ENCODE data around the gene ASTN2. TPM values are rescaled to one million over a fixed set of nuclear protein-coding genes. Genes with fewer than 3 reads are reported as not detected.

Gene ASTN2
- total and polyA plus RNA-seq, 2 donors (not counting 3 experiments of a cell fraction or from before 2014, with no cell fraction given): 1.0 to 1.9 TPM

GRCh38 chr9:117232281-117232680, 182.6 kb downstream of the ASTN2 start:
- TF ChIP-seq MYC (IDR thresholded peaks at IDR 0.05; ENCODE audit: low read depth, low read length) (no peak), GATA2 (IDR thresholded peaks at IDR 0.05; ENCODE audit: insufficient read depth, insufficient read length, low read depth, low read length) (no peak), POLR2AphosphoS5 (IDR thresholded peaks at IDR 0.05; ENCODE audit: insufficient read depth, low read depth, low read length) (no peak), EZH2 (IDR thresholded peaks at IDR 0.05; ENCODE audit: borderline replicate concordance, low read depth, low read length, severe bottlenecking) (no peak), MAX (IDR thresholded peaks at IDR 0.05; ENCODE audit: insufficient read depth, insufficient read length) (no peak), FOS (IDR thresholded peaks at IDR 0.05; ENCODE audit: borderline replicate concordance, insufficient read depth, low read length) (no peak), POLR2A (IDR thresholded peaks at IDR 0.05; ENCODE audit: low read depth, low read length) (no peak), JUN (IDR thresholded peaks at IDR 0.05; ENCODE audit: borderline replicate concordance, insufficient read depth, insufficient read length, low read depth) (no peak), CTCF (IDR thresholded peaks at IDR 0.05; ENCODE audit: extremely low read depth in 1 of 2, insufficient read depth in 1 of 2, low read depth in 1 of 2, low read length in 2 of 2) (no peak)
- intact Hi-C loops (cut with micrococcal nuclease): no loop called here
- POLR2A ChIA-PET: no interaction called here

More at GRCh38 chr9:117232281-117232680, 182.6 kb downstream of the ASTN2 start:
- dilution Hi-C loops (cut with MboI; ENCODE audit: extremely low pct_ligation_motif_present, low sequenced_read_pairs): no loop called here
- H3K4me1 ChIP-seq (ENCODE audit: control insufficient read depth, extremely low read depth, insufficient read depth, low read length): no peaks in the 10 kb centered on the region
- no TSS peak for BruUV-seq (replicated peaks)
- H3K27ac ChIP-seq (ENCODE audit: insufficient read depth, low read depth, low read length): no peak overlapping the region
- DNase-seq (ENCODE audit: low read depth, low spot score): no peak
- CTCF ChIA-PET: no interaction called here
- H3K36me3 ChIP-seq (ENCODE audit: control insufficient read depth in 2 of 2, extremely low read depth in 1 of 2, insufficient read depth in 2 of 2, low read length in 2 of 2): no peaks in the 10 kb centered on the region
- H3K9me1 ChIP-seq (replicated peaks; ENCODE audit: control insufficient read depth, extremely low read depth, insufficient read depth, low read length): no peaks in the 10 kb centered on the region
- H3K4me3 ChIP-seq (replicated peaks in 1 of 3; ENCODE audit: insufficient read depth in 1 of 3, low read depth in 1 of 3, low read length in 3 of 3): no peak overlapping the region
- no peaks in the 10 kb centered on the region for H4K20me1 ChIP-seq (replicated peaks; ENCODE audit: control insufficient read depth, extremely low read depth, insufficient read depth, low read length)
- no peak overlapping the region for H3K9ac ChIP-seq (replicated peaks; ENCODE audit: extremely low read depth, insufficient read depth, low read length)
- H3K27me3 ChIP-seq (ENCODE audit: control insufficient read depth in 2 of 2, insufficient read depth in 2 of 2, low read length in 2 of 2): no peaks in the 10 kb centered on the region
- no peak overlapping the region for H2AFZ ChIP-seq (ENCODE audit: low read depth, low read length)
- no peak overlapping the region for H3K4me2 ChIP-seq (ENCODE audit: insufficient read depth, low read length)
- no peaks in the 10 kb centered on the region for H3K79me2 ChIP-seq (ENCODE audit: control insufficient read depth, insufficient read depth, low read length)
- H3K9me3 ChIP-seq (replicated peaks; ENCODE audit: control insufficient read depth, insufficient read depth, low read length): peaks cover 5% of the 10 kb centered on the region
- no peak for FAIRE-seq

All from endothelial cell of umbilical vein (primary cell).